ENCODE results near the gene GPR37.

The GPR37 gene

DNA sequence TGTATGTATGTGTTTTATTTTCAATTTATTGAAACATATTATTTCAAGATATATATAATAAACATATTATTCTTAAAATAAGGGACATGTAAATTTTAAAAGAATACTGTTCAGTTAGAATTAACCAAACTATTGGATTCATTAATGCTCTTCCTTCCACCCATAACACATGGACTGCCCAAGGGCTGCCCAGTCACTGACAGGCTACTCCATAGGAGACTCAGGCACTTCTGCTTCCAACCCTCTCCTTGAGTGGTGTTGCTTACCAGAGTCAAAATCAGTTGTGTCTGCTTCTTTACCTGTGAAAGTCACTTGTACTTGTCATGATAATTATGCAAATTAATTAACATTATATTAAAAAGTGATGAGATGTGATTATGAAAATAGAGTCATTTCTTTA, 9.8 kb upstream of the GPR37 start:
- no peaks in the 10 kb centered on the region for H3K36me3 ChIP-seq (ENCODE audit: insufficient read depth, low read length)
- H3K27ac ChIP-seq (ENCODE audit: low read depth, low read length, poor library complexity, severe bottlenecking) = no peak overlapping the region

DNA sequence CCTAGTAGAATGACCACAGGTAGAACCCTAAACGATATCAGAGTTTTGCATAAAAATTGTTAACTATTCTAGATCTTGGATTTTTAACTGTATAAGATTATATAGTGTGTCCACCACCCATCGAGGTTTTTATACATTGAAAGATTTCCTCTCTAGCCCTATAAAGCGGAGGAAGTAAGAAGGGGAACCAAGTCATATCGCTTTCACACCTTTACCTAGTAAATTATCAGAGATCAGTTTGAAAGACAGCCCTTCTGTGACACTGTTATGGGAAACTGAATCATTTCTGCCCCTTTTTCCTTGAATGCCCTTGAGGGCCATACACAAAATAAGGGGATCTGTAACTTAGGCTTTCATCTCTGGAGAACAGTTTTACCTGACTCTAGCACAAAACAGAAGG, 8.3 kb upstream of the GPR37 start:
- no peaks in the 10 kb centered on the region for H3K79me2 ChIP-seq (ENCODE audit: insufficient read depth, low read length)
- H3K4me1 ChIP-seq (ENCODE audit: insufficient read depth, low read length, severe bottlenecking) = no peaks in the 10 kb centered on the region
- H3K4me3 ChIP-seq (ENCODE audit: low read depth, low read length, poor library complexity, severe bottlenecking) = no peak overlapping the region
- no peak overlapping the region for H2AFZ ChIP-seq (ENCODE audit: low read length)
- no peaks in the 10 kb centered on the region for H3K9me2 ChIP-seq (ENCODE audit: low read depth, low read length)
- TF ChIP-seq, protein P1, sequence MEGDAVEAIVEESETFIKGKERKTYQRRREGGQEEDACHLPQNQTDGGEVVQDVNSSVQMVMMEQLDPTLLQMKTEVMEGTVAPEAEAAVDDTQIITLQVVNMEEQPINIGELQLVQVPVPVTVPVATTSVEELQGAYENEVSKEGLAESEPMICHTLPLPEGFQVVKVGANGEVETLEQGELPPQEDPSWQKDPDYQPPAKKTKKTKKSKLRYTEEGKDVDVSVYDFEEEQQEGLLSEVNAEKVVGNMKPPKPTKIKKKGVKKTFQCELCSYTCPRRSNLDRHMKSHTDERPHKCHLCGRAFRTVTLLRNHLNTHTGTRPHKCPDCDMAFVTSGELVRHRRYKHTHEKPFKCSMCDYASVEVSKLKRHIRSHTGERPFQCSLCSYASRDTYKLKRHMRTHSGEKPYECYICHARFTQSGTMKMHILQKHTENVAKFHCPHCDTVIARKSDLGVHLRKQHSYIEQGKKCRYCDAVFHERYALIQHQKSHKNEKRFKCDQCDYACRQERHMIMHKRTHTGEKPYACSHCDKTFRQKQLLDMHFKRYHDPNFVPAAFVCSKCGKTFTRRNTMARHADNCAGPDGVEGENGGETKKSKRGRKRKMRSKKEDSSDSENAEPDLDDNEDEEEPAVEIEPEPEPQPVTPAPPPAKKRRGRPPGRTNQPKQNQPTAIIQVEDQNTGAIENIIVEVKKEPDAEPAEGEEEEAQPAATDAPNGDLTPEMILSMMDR (IDR thresholded peaks at IDR 0.05; ENCODE audit: low read length) = no peak
- no peak for TF ChIP-seq EZH2 (IDR thresholded peaks at IDR 0.05; ENCODE audit: borderline replicate concordance, low read length)
- H4K20me1 ChIP-seq (ENCODE audit: insufficient read depth, low read length) = no peaks in the 10 kb centered on the region
- no peak overlapping the region for H3K4me2 ChIP-seq (ENCODE audit: low read length)
- no peaks in the 10 kb centered on the region for H3K9me3 ChIP-seq (ENCODE audit: low read length)
- no peak overlapping the region for H3K9ac ChIP-seq (ENCODE audit: low read length)
- no peaks in the 10 kb centered on the region for H3F3A ChIP-seq (ENCODE audit: insufficient read depth, low read length)
- no peaks in the 10 kb centered on the region for H3K36me3 ChIP-seq (ENCODE audit: insufficient read depth, low read length)
- no peaks in the 10 kb centered on the region for H3K27me3 ChIP-seq (ENCODE audit: insufficient read depth, low read length)
- no peak overlapping the region for H3K27ac ChIP-seq (ENCODE audit: low read depth, low read length, poor library complexity, severe bottlenecking)

More for the DNA sequence above, 9.8 kb upstream of the GPR37 start:
- H3K9me3 ChIP-seq (ENCODE audit: low read length) = no peaks in the 10 kb centered on the region
- no peak overlapping the region for H3K4me2 ChIP-seq (ENCODE audit: low read length)
- no peaks in the 10 kb centered on the region for H3K79me2 ChIP-seq (ENCODE audit: insufficient read depth, low read length)
- no peaks in the 10 kb centered on the region for H3F3A ChIP-seq (ENCODE audit: insufficient read depth, low read length)
- H3K9ac ChIP-seq (ENCODE audit: low read length) = no peak overlapping the region
- no peaks in the 10 kb centered on the region for H3K4me1 ChIP-seq (ENCODE audit: insufficient read depth, low read length, severe bottlenecking)
- no peaks in the 10 kb centered on the region for H3K27me3 ChIP-seq (ENCODE audit: insufficient read depth, low read length)
- TF ChIP-seq, protein P1 (IDR thresholded peaks at IDR 0.05; ENCODE audit: low read length) = no peak
- no peak for TF ChIP-seq EZH2 (IDR thresholded peaks at IDR 0.05; ENCODE audit: borderline replicate concordance, low read length)
- no peak overlapping the region for H3K4me3 ChIP-seq (ENCODE audit: low read depth, low read length, poor library complexity, severe bottlenecking)
- H3K9me2 ChIP-seq (ENCODE audit: low read depth, low read length) = no peaks in the 10 kb centered on the region
- no peaks in the 10 kb centered on the region for H4K20me1 ChIP-seq (ENCODE audit: insufficient read depth, low read length)
- no peak overlapping the region for H2AFZ ChIP-seq (ENCODE audit: low read length)

DNA sequence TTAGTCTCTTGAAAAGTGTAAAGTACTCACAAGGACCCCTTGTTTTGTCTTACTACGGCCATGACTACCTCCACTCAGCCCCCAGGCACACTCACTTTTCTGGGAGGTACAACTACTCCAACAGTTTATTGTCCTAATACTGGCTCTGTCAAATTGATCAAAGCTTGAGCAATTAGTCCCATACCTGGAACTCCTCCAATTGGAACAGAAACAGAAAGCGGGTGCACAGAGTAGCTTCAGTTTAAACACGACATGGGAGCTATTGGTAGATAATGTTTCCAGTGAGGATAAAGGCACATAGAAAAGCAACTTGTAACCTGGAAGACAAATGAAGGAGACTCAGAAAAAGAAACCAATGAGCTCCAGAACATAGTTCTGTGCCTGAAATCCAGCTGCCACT, 7.7 kb upstream of the GPR37 start:
- Histone ChIP-seq H3K79me2 (ENCODE audit: insufficient read depth, low read length) (no peaks in the 10 kb centered on the region), H4K20me1 (ENCODE audit: insufficient read depth, low read length) (no peaks in the 10 kb centered on the region), H3K9ac (ENCODE audit: low read length) (no peak overlapping the region), H3K36me3 (ENCODE audit: insufficient read depth, low read length) (no peaks in the 10 kb centered on the region), H3K27ac (ENCODE audit: low read depth, low read length, poor library complexity, severe bottlenecking) (no peak overlapping the region), H3K4me2 (ENCODE audit: low read length) (no peak overlapping the region), H2AFZ (ENCODE audit: low read length) (no peak overlapping the region), H3K27me3 (ENCODE audit: insufficient read depth, low read length) (no peaks in the 10 kb centered on the region), H3K4me3 (ENCODE audit: low read depth, low read length, poor library complexity, severe bottlenecking) (no peak overlapping the region), H3K9me3 (ENCODE audit: low read length) (no peaks in the 10 kb centered on the region), H3K9me2 (ENCODE audit: low read depth, low read length) (no peaks in the 10 kb centered on the region), H3K4me1 (ENCODE audit: insufficient read depth, low read length, severe bottlenecking) (no peaks in the 10 kb centered on the region), H3F3A (ENCODE audit: insufficient read depth, low read length) (no peaks in the 10 kb centered on the region)
- TF ChIP-seq, protein P1 (IDR thresholded peaks at IDR 0.05; ENCODE audit: low read length) = no peak
- TF ChIP-seq EZH2 (IDR thresholded peaks at IDR 0.05; ENCODE audit: borderline replicate concordance, low read length) = no peak

Data from OCI-LY1 (cell line).